RWPE2 (cell line): Measurements from ENCODE around the gene UGT1A3.

ENCODE experiments used
- ATAC-seq: fragments of 200-7000 bp; cut with Tn5 transposase; 3 replicates; pipeline ENCODE4 v1.9.1; 2021; ENCODE audit warnings: low read depth
- DNase-seq: peaks from one replicate; pipeline ENCODE4 v3.0.0-alpha.2; 2020; ENCODE audit warnings: low spot score
- H3K27ac ChIP-seq: fragments of 450-650 bp; 2 replicates; pipeline ENCODE4 v1.5.1; 2017; ENCODE audit warnings: mild to moderate bottlenecking; ENCODE audit not compliant: poor library complexity, severe bottlenecking
- H3K27me3 ChIP-seq: fragments of 250-450 bp; sonication (Bioruptor Pico); 2 replicates; pipeline ENCODE4 v1.5.1; 2021; ENCODE audit warnings: mild to moderate bottlenecking, moderate library complexity; ENCODE audit not compliant: insufficient read depth, poor library complexity, severe bottlenecking
- H3K36me3 ChIP-seq: fragments of 250-450 bp; sonication (Bioruptor Pico); 2 replicates; pipeline ENCODE4 v1.5.1; 2020; ENCODE audit warnings: low read depth, mild to moderate bottlenecking, moderate library complexity
- H3K4me1 ChIP-seq: fragments of 250-450 bp; sonication (Bioruptor Pico); 2 replicates; pipeline ENCODE4 v1.5.1; 2021; ENCODE audit warnings: mild to moderate bottlenecking, moderate library complexity; ENCODE audit not compliant: insufficient read depth, poor library complexity, severe bottlenecking
- H3K4me3 ChIP-seq: fragments of 250-450 bp; sonication (Bioruptor Pico); 2 replicates; pipeline ENCODE4 v1.5.1; 2021; ENCODE audit warnings: mild to moderate bottlenecking, moderate library complexity; ENCODE audit not compliant: severe bottlenecking
- H3K9me3 ChIP-seq: fragments of 250-450 bp; sonication (Bioruptor Pico); 2 replicates; pipeline ENCODE4 v1.5.1; 2021; ENCODE audit warnings: mild to moderate bottlenecking, moderate library complexity; ENCODE audit not compliant: severe bottlenecking
- CTCF ChIP-seq: fragments of 450-650 bp; IDR thresholded peaks from one replicate; pipeline ENCODE4 v1.5.1; 2017; ENCODE audit warnings: mild to moderate bottlenecking, moderate library complexity; ENCODE audit not compliant: poor library complexity, severe bottlenecking

UGT1A3 gene

GRCh38 chr2:233705911-233706506 is 22.8 kb upstream of the UGT1A3 start:
- peaks cover 22% of the 10 kb centered on the region for H3K4me1 ChIP-seq
- ATAC-seq: peak; percentile 29; the same call in 1 of the 3 replicates
- no peaks in the 10 kb centered on the region for H3K27me3 ChIP-seq
- no peak overlapping the region for H3K4me3 ChIP-seq
- no peaks in the 10 kb centered on the region for H3K9me3 ChIP-seq
- TF ChIP-seq CTCF: no peak
- DNase-seq: no peak
- peak overlapping the region; percentile 17 for H3K27ac ChIP-seq
- H3K36me3 ChIP-seq: no peaks in the 10 kb centered on the region

- DNase-seq: no peak
- Histone ChIP-seq H3K36me3 (no peaks in the 10 kb centered on the region), H3K27me3 (no peaks in the 10 kb centered on the region), H3K4me1 (peaks cover 22% of the 10 kb centered on the region), H3K9me3 (no peaks in the 10 kb centered on the region), H3K27ac (peak overlapping the region; percentile 17), H3K4me3 (no peak overlapping the region)
- no peak for TF ChIP-seq CTCF
- ATAC-seq: peak; percentile 81
Measured at GRCh38 chr2:233706720-233707119, 22.1 kb upstream of the UGT1A3 start.

- no peak for TF ChIP-seq CTCF
- no peak overlapping the region for H3K27ac ChIP-seq
- no peak for DNase-seq
- no peaks in the 10 kb centered on the region for H3K36me3 ChIP-seq
- no peak for ATAC-seq
- H3K27me3 ChIP-seq: no peaks in the 10 kb centered on the region
- no peak overlapping the region for H3K4me3 ChIP-seq
- H3K4me1 ChIP-seq: peaks cover 22% of the 10 kb centered on the region
- H3K9me3 ChIP-seq: no peaks in the 10 kb centered on the region
Measured at GRCh38 chr2:233707940-233708644, 20.8 kb upstream of the UGT1A3 start.

- DNase-seq (no peak), ATAC-seq (no peak)
- H3K9me3 ChIP-seq: no peaks in the 10 kb centered on the region
- TF ChIP-seq CTCF: no peak
- H3K27ac ChIP-seq: no peak overlapping the region
- H3K4me3 ChIP-seq: no peak overlapping the region
- no peaks in the 10 kb centered on the region for H3K36me3 ChIP-seq
- peaks cover 22% of the 10 kb centered on the region for H3K4me1 ChIP-seq
- no peaks in the 10 kb centered on the region for H3K27me3 ChIP-seq
Measured at GRCh38 chr2:233708942-233709341, 19.9 kb upstream of the UGT1A3 start.

- peak; percentile 91 for TF ChIP-seq CTCF
- peak; percentile 91 for ATAC-seq
- Histone ChIP-seq H3K4me1 (peaks cover 13% of the 10 kb centered on the region), H3K4me3 (no peak overlapping the region), H3K27me3 (no peaks in the 10 kb centered on the region), H3K27ac (no peak overlapping the region), H3K9me3 (no peaks in the 10 kb centered on the region), H3K36me3 (no peaks in the 10 kb centered on the region)
- peak; percentile 80 for DNase-seq
Measured at GRCh38 chr2:233711312-233712008, 17.4 kb upstream of the UGT1A3 start.
